ENCODE measurements around the gene TWNK.

TWNK gene

GRCh38 chr10:100996678-100997359, 9.5 kb downstream of the TWNK start:
- peak; percentile 9 for DNase-seq (ENCODE audit: low read depth)

DNA sequence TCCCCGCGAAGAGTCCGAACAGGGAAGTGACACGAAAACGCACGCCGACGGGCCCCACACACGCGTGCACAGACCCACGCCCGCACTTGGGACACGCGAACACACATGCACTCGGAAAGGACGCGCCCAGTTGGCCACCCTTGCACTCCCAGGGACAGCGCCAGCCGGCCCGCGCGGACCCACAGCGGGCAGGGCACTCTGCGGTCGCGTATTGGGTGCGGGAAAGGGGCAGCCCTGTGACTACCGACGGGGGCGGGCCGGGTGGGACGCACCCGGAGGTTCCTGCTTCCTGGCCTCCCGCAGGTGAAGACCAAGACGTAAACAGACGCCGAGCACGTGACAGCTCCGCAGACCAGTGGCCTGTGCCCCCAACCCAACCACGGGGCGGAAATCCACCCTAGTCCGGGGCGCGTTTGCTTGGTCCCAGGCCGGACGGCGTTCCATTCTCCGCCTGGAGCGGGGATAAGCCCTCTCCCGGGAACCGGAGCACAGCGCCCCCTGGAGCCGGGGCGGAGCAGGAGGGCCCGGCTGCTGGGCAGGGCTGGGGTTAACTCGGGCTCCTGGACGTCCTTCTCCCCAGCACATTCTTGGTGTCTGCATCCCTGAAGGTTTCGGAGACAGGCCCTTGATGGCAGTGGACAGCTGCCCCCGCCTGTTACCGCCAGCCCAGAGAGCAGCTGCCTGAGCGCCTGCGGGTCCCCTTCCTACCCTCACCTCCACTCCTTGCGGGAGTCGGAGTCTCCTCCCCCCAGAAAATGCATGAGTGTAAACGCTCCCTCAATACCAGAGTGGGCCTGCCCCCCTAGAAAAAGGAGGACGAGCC, 10.2 kb downstream of the TWNK start:
- DNase-seq (ENCODE audit: low read depth): peak; percentile 61

DNA sequence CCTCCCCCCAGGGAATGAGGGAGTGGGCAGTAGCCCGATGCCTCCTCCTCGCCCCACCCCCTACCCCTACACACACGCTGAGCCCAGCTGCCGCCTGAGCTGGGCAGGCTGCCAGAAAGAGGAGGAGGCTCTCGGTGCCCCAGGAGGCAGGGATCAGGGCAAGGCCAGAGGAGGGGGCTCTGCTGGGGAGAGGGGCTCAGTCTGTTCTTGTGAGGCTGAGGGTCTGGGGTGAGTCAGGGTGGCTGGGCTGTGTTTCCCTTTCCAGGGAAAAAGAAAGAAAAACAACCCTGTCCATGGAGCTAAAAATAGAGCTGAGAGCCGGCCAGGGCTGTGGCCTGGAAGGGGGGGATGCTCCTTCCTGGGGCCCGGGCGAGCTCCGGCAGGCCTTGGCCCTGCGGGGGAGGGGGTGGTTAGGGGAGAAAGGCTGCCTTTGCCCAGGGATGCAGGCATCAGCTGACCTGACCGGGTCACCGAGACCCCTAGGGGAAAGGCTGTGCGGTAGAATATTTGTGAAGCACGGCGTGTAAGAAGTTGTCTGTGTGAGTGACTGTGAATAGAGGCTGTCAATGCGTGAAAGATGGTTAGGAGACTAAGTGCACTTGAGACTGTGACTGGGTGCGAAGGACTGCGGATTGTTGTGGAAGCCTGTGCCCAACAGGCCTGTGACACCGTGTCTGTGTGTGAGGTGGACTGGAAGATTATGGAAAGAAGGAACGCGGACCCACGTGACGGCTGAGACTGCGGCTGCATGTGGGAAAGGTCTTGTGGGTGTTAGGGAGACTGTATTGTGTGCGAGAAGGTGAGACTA, 11.0 kb downstream of the TWNK start:
- peak; percentile 76 for DNase-seq (ENCODE audit: low read depth)

DNA sequence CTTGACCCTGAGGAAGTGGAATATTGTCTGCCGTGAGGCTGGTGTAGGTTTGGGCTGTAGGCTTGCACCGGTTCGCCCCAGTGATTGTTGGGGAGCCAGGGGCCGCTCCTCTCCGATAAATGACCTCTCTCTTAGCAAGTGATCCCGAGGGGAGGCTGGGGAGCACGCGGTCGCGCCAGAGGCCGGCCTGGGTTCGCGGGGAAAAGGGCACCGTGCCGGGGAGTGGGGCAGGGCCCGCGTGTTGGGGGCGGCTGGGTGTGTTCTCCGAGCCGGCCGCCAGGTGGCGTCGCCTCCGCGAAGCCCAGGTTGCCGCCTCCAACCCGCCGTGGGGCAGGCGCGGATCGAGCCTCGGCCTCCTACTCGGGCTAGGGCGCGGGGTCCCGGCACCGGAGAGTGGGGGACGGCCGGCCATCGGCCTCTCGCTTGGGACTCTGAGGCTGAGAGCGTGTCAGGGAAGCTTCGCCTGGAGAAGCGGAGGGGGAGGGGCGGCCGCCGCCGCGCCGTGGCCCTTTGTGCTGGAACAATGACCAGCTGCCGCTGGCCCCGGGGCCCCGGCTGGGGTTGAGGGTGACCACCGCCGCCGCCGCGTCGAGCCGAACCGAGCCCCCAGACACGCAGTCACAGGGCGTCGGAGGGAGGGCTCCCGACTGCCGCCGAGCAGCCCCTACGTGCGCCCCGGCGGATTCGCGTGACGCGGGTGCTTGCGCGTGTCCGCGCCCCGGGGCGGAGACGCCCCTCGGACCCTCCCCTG, 11.8 kb downstream of the TWNK start:
- DNase-seq (ENCODE audit: low read depth): peak; percentile 60

GRCh38 chr10:100999742-101000126, 12.4 kb downstream of the TWNK start, which contains the start of gene LZTS2:
TSS of gene LZTS2 (plus strand) at chr10:100999808. CDS start at chr10:101002539, 2,731 bp downstream.
- DNase-seq (ENCODE audit: low read depth): no peak

DNA sequence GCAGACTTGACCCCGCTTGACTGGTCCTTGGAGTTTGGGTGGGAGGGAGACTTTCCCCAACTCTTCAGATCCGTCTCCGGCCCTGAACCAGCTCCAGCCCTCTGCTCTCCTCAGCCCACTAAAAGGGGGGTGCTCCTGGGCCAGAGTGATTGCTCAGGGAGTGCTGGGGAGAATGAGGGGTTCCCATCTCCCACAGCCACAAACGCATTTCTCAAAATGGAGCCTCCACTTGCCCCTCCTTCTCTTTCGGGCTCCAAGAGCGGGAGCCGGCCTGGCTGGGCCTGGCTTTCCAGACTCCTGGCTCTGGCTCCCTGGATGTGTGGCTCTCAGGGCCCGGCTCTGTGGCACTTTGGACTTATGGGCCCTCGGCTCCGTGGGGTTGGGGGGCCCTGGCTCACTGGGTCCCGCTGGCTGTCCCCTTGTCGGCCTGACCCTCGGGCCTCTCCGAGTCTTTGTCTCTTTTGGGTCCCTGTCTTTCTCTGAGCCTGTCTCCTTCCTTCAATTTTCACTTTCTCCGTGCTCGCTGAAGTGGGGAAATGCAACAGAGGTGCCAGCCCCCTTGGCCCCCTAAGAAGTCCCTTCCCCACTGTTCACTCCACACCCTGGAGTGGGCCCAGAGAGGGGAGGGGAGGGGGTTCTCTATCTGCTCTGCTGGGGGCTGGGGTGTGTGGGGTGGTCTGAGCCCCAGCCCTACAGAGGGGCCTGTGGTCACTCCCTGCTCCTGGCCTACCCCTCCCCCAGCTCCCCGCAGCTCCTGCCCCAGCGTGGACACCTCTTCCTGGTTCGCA, 13.0 kb downstream of the TWNK start:
- peak; percentile 37 for DNase-seq (ENCODE audit: low read depth)

- peak; percentile 95 for DNase-seq (ENCODE audit: low read depth)
Observed at GRCh38 chr10:101000915-101001658, 13.7 kb downstream of the TWNK start.

GRCh38 chr10:101001659-101002035, 14.3 kb downstream of the TWNK start:
- DNase-seq (ENCODE audit: low read depth): no peak

DNA sequence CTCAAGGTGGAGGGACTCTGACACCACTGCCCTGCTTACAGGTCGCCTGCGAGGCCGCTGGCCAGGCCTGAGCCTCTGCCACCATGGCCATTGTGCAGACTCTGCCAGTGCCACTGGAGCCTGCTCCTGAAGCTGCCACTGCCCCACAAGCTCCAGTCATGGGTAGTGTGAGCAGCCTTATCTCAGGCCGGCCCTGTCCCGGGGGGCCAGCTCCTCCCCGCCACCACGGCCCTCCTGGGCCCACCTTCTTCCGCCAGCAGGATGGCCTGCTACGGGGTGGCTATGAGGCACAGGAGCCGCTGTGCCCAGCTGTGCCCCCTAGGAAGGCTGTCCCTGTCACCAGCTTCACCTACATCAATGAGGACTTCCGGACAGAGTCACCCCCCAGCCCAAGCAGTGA, 15.1 kb downstream of the TWNK start:
- no peak for DNase-seq (ENCODE audit: low read depth)

DNA sequence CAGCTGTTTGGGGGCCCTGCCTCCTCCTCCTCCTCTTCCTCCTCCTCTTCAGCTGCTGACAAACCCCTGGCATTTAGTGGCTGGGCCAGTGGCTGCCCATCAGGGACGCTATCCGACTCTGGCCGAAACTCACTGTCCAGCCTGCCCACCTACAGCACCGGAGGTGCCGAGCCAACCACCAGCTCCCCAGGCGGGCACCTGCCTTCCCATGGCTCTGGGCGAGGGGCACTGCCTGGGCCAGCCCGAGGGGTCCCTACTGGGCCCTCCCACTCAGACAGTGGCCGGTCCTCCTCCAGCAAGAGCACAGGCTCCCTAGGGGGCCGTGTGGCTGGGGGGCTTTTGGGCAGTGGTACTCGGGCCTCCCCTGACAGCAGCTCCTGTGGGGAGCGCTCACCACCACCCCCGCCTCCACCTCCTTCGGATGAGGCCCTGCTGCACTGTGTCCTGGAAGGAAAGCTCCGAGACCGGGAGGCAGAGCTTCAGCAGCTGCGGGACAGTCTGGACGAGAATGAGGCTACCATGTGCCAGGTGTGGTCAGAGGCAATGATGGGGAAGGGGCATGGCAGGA, 16.4 kb downstream of the TWNK start:
- DNase-seq (ENCODE audit: low read depth): no peak

DNA sequence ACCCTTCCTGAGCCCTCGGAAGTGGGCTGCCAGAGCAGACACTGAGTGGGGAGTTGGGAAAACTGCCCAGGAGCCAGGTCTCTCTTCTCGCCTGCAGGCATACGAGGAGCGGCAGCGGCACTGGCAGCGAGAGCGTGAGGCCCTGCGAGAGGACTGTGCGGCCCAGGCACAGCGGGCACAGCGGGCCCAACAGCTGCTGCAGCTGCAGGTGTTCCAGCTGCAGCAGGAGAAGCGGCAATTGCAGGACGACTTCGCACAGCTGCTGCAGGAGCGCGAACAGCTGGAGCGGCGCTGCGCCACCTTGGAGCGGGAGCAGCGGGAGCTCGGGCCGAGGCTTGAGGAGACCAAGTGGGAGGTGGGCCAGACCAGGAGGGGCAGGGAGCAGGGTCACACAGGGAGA, 18.0 kb downstream of the TWNK start:
- no peak for DNase-seq (ENCODE audit: low read depth)

- DNase-seq (ENCODE audit: low read depth): no peak
Observed at GRCh38 chr10:101005869-101006567, 18.7 kb downstream of the TWNK start.

- DNase-seq (ENCODE audit: low read depth): no peak
Observed at GRCh38 chr10:101006593-101007098, 19.3 kb downstream of the TWNK start.

DNA sequence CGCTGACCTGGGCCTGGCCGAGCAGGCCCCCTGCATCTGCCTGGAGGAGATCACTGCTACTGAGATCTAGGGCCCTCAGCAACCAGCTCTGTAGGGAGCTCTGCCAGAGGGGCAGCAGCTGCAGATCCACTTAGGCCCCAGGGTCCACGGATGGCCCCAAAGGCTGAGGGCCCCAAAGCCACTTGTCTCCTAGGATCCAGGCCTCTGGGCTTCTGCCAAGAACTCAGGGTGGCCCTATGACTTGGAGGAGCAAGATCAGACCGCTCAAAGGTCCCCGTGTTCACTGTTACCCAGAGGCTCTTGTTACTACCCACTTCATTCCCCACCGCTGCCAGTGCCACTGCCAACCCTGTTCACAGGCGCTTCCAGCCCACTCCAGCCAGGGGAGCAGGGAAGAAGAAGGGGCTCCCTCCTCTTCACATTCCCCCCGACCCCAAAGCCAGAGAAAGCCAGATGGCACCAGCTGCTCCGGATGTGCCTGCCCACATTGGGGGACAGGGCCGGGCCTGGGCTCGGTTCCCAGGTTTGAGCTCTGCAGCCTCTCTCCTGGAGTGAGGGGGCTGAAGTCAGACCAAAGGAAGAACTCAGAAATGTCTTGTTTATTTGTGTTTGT, 19.9 kb downstream of the TWNK start:
- peak; percentile 18 for DNase-seq (ENCODE audit: low read depth)

DNA sequence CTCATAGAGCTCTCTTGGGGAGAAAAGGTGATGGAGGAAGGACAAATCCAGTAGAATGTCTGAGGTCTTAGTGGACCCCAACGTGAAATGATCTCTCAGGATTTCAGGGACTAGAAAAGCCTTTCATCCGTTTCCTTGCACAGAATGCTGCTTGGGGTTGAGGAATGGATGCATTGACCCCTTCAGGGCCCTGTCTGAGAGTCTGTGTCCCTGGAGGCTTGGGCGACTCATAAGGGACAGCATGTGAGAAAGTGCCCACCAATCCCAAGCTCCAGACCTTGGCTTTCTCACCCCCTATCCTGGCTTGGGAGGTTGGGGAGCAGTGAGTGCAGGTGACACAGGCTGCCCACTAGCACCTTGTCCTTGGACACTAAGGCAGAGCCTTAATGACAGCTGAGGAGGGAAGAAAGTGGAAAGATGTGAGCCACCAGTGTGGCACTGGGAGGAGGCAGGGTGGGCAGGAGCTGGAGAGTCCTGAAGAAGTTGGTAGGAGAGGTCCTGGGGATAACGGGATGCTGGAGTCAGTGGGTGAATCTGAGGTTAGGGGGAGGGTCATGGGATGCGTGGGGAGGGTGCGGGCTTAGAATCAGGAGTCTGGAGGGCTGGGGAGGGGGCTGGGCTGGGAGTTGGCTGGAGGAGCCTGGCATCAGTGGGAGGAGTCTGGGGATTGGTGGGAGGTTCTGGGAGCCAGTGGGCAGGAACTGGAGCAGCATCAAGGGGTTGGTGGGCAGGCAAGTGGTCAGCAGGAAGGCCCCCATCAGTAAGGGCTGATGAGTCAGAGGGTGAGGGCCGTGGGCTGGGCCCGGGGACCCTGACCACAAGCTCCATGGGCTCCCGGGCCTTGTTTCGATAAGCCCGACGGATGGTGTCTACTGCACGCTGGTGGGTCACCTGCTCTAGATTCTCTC, 20.8 kb downstream of the TWNK start:
- no peak for DNase-seq (ENCODE audit: low read depth)

GRCh38 chr10:101008823-101009423, 21.6 kb downstream of the TWNK start:
- no peak for DNase-seq (ENCODE audit: low read depth)

DNA sequence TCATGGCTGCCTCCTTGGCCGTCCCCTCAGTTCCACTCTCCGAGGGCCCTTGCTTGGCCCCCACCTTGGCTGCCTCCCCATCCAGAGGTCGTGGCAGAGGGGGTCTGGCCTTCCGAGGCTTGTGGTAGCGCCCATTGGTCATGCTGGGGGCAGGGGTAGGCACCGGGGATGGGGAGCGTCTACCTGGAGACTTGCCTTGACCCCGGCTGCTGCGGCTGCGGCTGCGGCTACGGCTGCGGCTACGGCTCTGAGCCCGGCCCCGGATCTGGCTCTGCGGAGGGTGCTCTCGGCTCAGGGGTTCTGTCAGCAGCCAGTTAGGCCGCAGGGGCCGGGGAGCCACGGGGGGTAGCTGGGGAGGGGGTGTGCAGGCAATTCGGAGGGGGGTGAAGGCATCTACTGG, 23.0 kb downstream of the TWNK start:
- DNase-seq (ENCODE audit: low read depth): no peak
